T-helper 2 cell treated with Interferon-gamma antibody and Interleukin-4, amounts not matched to agents 5 μg/mL and 100 μg/mL, for 36 hours (primary cell): ENCODE measurements around the gene NRIP3.
"Not testable (repeated sequence)": the region's sequence is repeated elsewhere in the genome, so short reads cannot be mapped to it uniquely, and the experiment has no call there.

Experiments
- DNase-seq: peaks from one replicate; pipeline ENCODE4 v3.0.0; 2021; ENCODE audit warnings: low spot score
- H3K27ac Mint-ChIP-seq: one replicate; pipeline ENCODE4 v1.8.0; 2021; ENCODE audit warnings: mild to moderate bottlenecking, mixed read lengths
- H3K27me3 Mint-ChIP-seq: one replicate; pipeline ENCODE4 v1.8.0; 2021; ENCODE audit warnings: low read depth, mixed read lengths
- H3K36me3 Mint-ChIP-seq: one replicate; pipeline ENCODE4 v1.8.0; 2021; ENCODE audit warnings: low read depth, mixed read lengths
- H3K4me1 Mint-ChIP-seq: one replicate; pipeline ENCODE4 v1.8.0; 2021; ENCODE audit warnings: low read depth, mixed read lengths
- H3K4me3 Mint-ChIP-seq: one replicate; pipeline ENCODE4 v1.8.0; 2022; ENCODE audit warnings: mild to moderate bottlenecking, moderate library complexity, mixed read lengths
- H3K9me3 Mint-ChIP-seq: one replicate; pipeline ENCODE4 v1.8.0; 2021; ENCODE audit warnings: mixed read lengths

NRIP3 gene

GRCh38 chr11:9005087-9005486, 1.3 kb upstream of the NRIP3 start:
- DNase-seq, result no peak

GRCh38 chr11:9004183-9004926, 554 bp upstream of the NRIP3 start:
- peaks cover 2% of the 10 kb centered on the region for H3K36me3 Mint-ChIP-seq
- no peaks in the 10 kb centered on the region for H3K9me3 Mint-ChIP-seq
- H3K4me3 Mint-ChIP-seq, result peak overlapping the region; percentile 55
- H3K4me1 Mint-ChIP-seq, result peaks cover 23% of the 10 kb centered on the region
- no peak for DNase-seq
- no peak overlapping the region for H3K27ac Mint-ChIP-seq
- peaks cover 55% of the 10 kb centered on the region for H3K27me3 Mint-ChIP-seq

More at GRCh38 chr11:9005087-9005486, 1.3 kb upstream of the NRIP3 start:
- H3K27me3 Mint-ChIP-seq, result peaks cover 55% of the 10 kb centered on the region
- peaks cover 2% of the 10 kb centered on the region for H3K36me3 Mint-ChIP-seq
- H3K4me1 Mint-ChIP-seq, result peaks cover 22% of the 10 kb centered on the region
- H3K27ac Mint-ChIP-seq, result no peak overlapping the region
- H3K4me3 Mint-ChIP-seq, result peak overlapping the region; percentile 55
- no peaks in the 10 kb centered on the region for H3K9me3 Mint-ChIP-seq

- Mint-ChIP-seq H3K9me3 (no peaks in the 10 kb centered on the region), H3K27me3 (peaks cover 48% of the 10 kb centered on the region), H3K4me3 (peak overlapping the region; percentile 83), H3K36me3 (peaks cover 2% of the 10 kb centered on the region), H3K27ac (peak overlapping the region; percentile 80), H3K4me1 (peaks cover 23% of the 10 kb centered on the region)
- no peak for DNase-seq
These were observed 755 bp downstream of the NRIP3 start for GRCh38 chr11:9002920-9003572.

- Mint-ChIP-seq H3K27ac (peak overlapping the region; percentile 41), H3K4me1 (peaks cover 23% of the 10 kb centered on the region), H3K27me3 (peaks cover 38% of the 10 kb centered on the region), H3K36me3 (peaks cover 2% of the 10 kb centered on the region), H3K9me3 (no peaks in the 10 kb centered on the region), H3K4me3 (peak overlapping the region; percentile 59)
- peak; percentile 71 for DNase-seq
These were observed 2.1 kb downstream of the NRIP3 start for GRCh38 chr11:9001736-9002135.

- Mint-ChIP-seq H3K27me3 (peaks cover 16% of the 10 kb centered on the region), H3K4me3 (no peak overlapping the region), H3K36me3 (no peaks in the 10 kb centered on the region), H3K4me1 (peaks cover 15% of the 10 kb centered on the region), H3K27ac (no peak overlapping the region), H3K9me3 (no peaks in the 10 kb centered on the region)
- no peak for DNase-seq
These were observed 5.8 kb downstream of the NRIP3 start for GRCh38 chr11:8998017-8998416.

- no peaks in the 10 kb centered on the region for H3K36me3 Mint-ChIP-seq
- no peaks in the 10 kb centered on the region for H3K9me3 Mint-ChIP-seq
- H3K27ac Mint-ChIP-seq, result no peak overlapping the region
- peaks cover 11% of the 10 kb centered on the region for H3K4me1 Mint-ChIP-seq
- H3K27me3 Mint-ChIP-seq, result peaks cover 15% of the 10 kb centered on the region
- H3K4me3 Mint-ChIP-seq, result no peak overlapping the region
- DNase-seq, result no peak
These were observed 6.3 kb downstream of the NRIP3 start for GRCh38 chr11:8997451-8997850.

- Mint-ChIP-seq H3K4me1 (peaks cover 9% of the 10 kb centered on the region), H3K9me3 (no peaks in the 10 kb centered on the region), H3K27ac (no peak overlapping the region), H3K36me3 (no peaks in the 10 kb centered on the region), H3K27me3 (peaks cover 12% of the 10 kb centered on the region), H3K4me3 (no peak overlapping the region)
- DNase-seq, result no peak
These were observed 14.3 kb downstream of the NRIP3 start for GRCh38 chr11:8989453-8989852.

GRCh38 chr11:8988329-8989234, 15.2 kb downstream of the NRIP3 start:
- H3K4me1 Mint-ChIP-seq, result peaks cover 11% of the 10 kb centered on the region
- no peak for DNase-seq
- no peaks in the 10 kb centered on the region for H3K9me3 Mint-ChIP-seq
- H3K27me3 Mint-ChIP-seq, result peaks cover 9% of the 10 kb centered on the region
- H3K27ac Mint-ChIP-seq, result no peak overlapping the region
- no peaks in the 10 kb centered on the region for H3K36me3 Mint-ChIP-seq
- H3K4me3 Mint-ChIP-seq, result no peak overlapping the region

- H3K27me3 Mint-ChIP-seq, result peaks cover 6% of the 10 kb centered on the region
- peaks cover 11% of the 10 kb centered on the region for H3K4me1 Mint-ChIP-seq
- DNase-seq, result no peak
- H3K4me3 Mint-ChIP-seq, result no peak overlapping the region
- H3K36me3 Mint-ChIP-seq, result no peaks in the 10 kb centered on the region
- no peak overlapping the region for H3K27ac Mint-ChIP-seq
- H3K9me3 Mint-ChIP-seq, result no peaks in the 10 kb centered on the region
These were observed 16.4 kb downstream of the NRIP3 start for GRCh38 chr11:8987446-8987845.

GRCh38 chr11:8986772-8987171, 17.0 kb downstream of the NRIP3 start:
- H3K27me3 Mint-ChIP-seq, H3K27ac Mint-ChIP-seq, H3K4me3 Mint-ChIP-seq, H3K36me3 Mint-ChIP-seq, H3K9me3 Mint-ChIP-seq, DNase-seq: not testable (repeated sequence)
- peaks cover 11% of the 10 kb centered on the region for H3K4me1 Mint-ChIP-seq

GRCh38 chr11:8985462-8985861, 18.3 kb downstream of the NRIP3 start:
- Mint-ChIP-seq H3K27ac (no peak overlapping the region), H3K36me3 (no peaks in the 10 kb centered on the region), H3K9me3 (no peaks in the 10 kb centered on the region), H3K4me3 (no peak overlapping the region), H3K4me1 (peaks cover 11% of the 10 kb centered on the region), H3K27me3 (peaks cover 6% of the 10 kb centered on the region)
- DNase-seq, result no peak

GRCh38 chr11:8983552-8983951, 20.2 kb downstream of the NRIP3 start:
- H3K27me3 Mint-ChIP-seq, result no peaks in the 10 kb centered on the region
- no peak for DNase-seq

GRCh38 chr11:8980485-8980884, 23.3 kb downstream of the NRIP3 start:
- Mint-ChIP-seq H3K4me1 (peaks cover 2% of the 10 kb centered on the region), H3K27me3 (no peaks in the 10 kb centered on the region), H3K36me3 (peaks cover 1% of the 10 kb centered on the region), H3K27ac (no peak overlapping the region), H3K9me3 (no peaks in the 10 kb centered on the region), H3K4me3 (no peak overlapping the region)
- no peak for DNase-seq

More at GRCh38 chr11:8983552-8983951, 20.2 kb downstream of the NRIP3 start:
- H3K4me1 Mint-ChIP-seq, result peaks cover 9% of the 10 kb centered on the region
- H3K36me3 Mint-ChIP-seq, result peaks cover 1% of the 10 kb centered on the region
- H3K9me3 Mint-ChIP-seq, result no peaks in the 10 kb centered on the region
- no peak overlapping the region for H3K27ac Mint-ChIP-seq
- H3K4me3 Mint-ChIP-seq, result no peak overlapping the region

GRCh38 chr11:8979365-8979764, 24.4 kb downstream of the NRIP3 start:
- not testable (repeated sequence) for H3K27ac Mint-ChIP-seq

More at GRCh38 chr11:8979365-8979764, 24.4 kb downstream of the NRIP3 start:
- not testable (repeated sequence) for DNase-seq, H3K4me1 Mint-ChIP-seq, H3K36me3 Mint-ChIP-seq, H3K4me3 Mint-ChIP-seq, H3K9me3 Mint-ChIP-seq, H3K27me3 Mint-ChIP-seq
